ENCODE data around the gene SPDYE2. TPM values are rescaled to one million over a fixed set of nuclear protein-coding genes. Genes with fewer than 3 reads are reported as not detected.
"Not testable (repeated sequence)": the region's sequence is repeated elsewhere in the genome, so short reads cannot be mapped to it uniquely, and the experiment has no call there.

The SPDYE2 gene
- polyA plus RNA-seq, 4 donors = 0.04 to 2.9 TPM; not detected in 2

GRCh38 chr7:102546353-102546752 is 4.7 kb upstream of the SPDYE2 start:
- H3K36me3 ChIP-seq (ENCODE audit: control insufficient read depth in 3 of 3, insufficient read depth in 2 of 3, low read depth in 1 of 3, low read length in 3 of 3); FAIRE-seq; H3K9me3 ChIP-seq (ENCODE audit: control insufficient read depth in 2 of 2, insufficient read depth in 1 of 2, low read depth in 1 of 2, low read length in 1 of 2); H3K27ac ChIP-seq (ENCODE audit: low read depth in 1 of 3, low read length in 2 of 3); H3K4me3 ChIP-seq (ENCODE audit: low read depth in 1 of 3, low read length in 3 of 3); H3K4me1 ChIP-seq (ENCODE audit: control insufficient read depth in 3 of 3, insufficient read depth in 2 of 3, low read depth in 1 of 3, low read length in 2 of 3); H3K27me3 ChIP-seq (ENCODE audit: control insufficient read depth in 3 of 3, insufficient read depth in 3 of 3, low read length in 3 of 3); DNase-seq: not testable (repeated sequence)
- WGBS, 3 donors = 83 to 86% methylated on average over 1 to 2 of the region's 6 CpGs; no CpG with 5 or more reads in 1 of the 3 donors

GRCh38 chr7:102568620-102569019 is 17.6 kb downstream of the SPDYE2 start:
- H3K9me3 ChIP-seq (ENCODE audit: control insufficient read depth in 2 of 2, insufficient read depth in 1 of 2, low read depth in 1 of 2, low read length in 1 of 2); H3K4me1 ChIP-seq (ENCODE audit: control insufficient read depth in 3 of 3, insufficient read depth in 2 of 3, low read depth in 1 of 3, low read length in 2 of 3); H3K27ac ChIP-seq (ENCODE audit: low read depth in 1 of 3, low read length in 2 of 3); FAIRE-seq; H3K4me3 ChIP-seq (ENCODE audit: low read depth in 1 of 3, low read length in 3 of 3); H3K27me3 ChIP-seq (ENCODE audit: control insufficient read depth in 3 of 3, insufficient read depth in 3 of 3, low read length in 3 of 3); DNase-seq; H3K36me3 ChIP-seq (ENCODE audit: control insufficient read depth in 3 of 3, insufficient read depth in 2 of 3, low read depth in 1 of 3, low read length in 3 of 3): not testable (repeated sequence)
- WGBS, 3 donors = 96 to 100% (median 97%) methylated on average over 2 to 4 of the region's 11 CpGs

GRCh38 chr7:102572261-102573239 is 21.5 kb downstream of the SPDYE2 start, which contains the start of gene POLR2J3:
POLR2J3 (minus strand) TSS chr7:102572583; CDS start chr7:102572521, 62 bp downstream.
- WGBS, 3 donors = 0% methylated on average over 47 to 54 of the region's 64 CpGs
- not testable (repeated sequence) for FAIRE-seq; H3K4me1 ChIP-seq (ENCODE audit: control insufficient read depth in 3 of 3, insufficient read depth in 2 of 3, low read depth in 1 of 3, low read length in 2 of 3); H3K36me3 ChIP-seq (ENCODE audit: control insufficient read depth in 3 of 3, insufficient read depth in 2 of 3, low read depth in 1 of 3, low read length in 3 of 3); H3K27me3 ChIP-seq (ENCODE audit: control insufficient read depth in 3 of 3, insufficient read depth in 3 of 3, low read length in 3 of 3); H3K9me3 ChIP-seq (ENCODE audit: control insufficient read depth in 2 of 2, insufficient read depth in 1 of 2, low read depth in 1 of 2, low read length in 1 of 2)
- Histone ChIP-seq H3K4me3 (ENCODE audit: low read depth in 1 of 3, low read length in 3 of 3) (peak within 1 kb of the TSS; percentile 57 to 73 (median 66)), H3K27ac (ENCODE audit: low read depth in 1 of 3, low read length in 2 of 3) (peak within 1 kb of the TSS in 1 of 3 donors; percentile 70)
- peak; percentile 81 to 92 for DNase-seq

GRCh38 chr7:102574607-102575006 is 23.6 kb downstream of the SPDYE2 start:
- not testable (repeated sequence) for H3K36me3 ChIP-seq (ENCODE audit: control insufficient read depth in 3 of 3, insufficient read depth in 2 of 3, low read depth in 1 of 3, low read length in 3 of 3); H3K4me3 ChIP-seq (ENCODE audit: low read depth in 1 of 3, low read length in 3 of 3); H3K4me1 ChIP-seq (ENCODE audit: control insufficient read depth in 3 of 3, insufficient read depth in 2 of 3, low read depth in 1 of 3, low read length in 2 of 3); FAIRE-seq; H3K9me3 ChIP-seq (ENCODE audit: control insufficient read depth in 2 of 2, insufficient read depth in 1 of 2, low read depth in 1 of 2, low read length in 1 of 2); H3K27ac ChIP-seq (ENCODE audit: low read depth in 1 of 3, low read length in 2 of 3); DNase-seq; H3K27me3 ChIP-seq (ENCODE audit: control insufficient read depth in 3 of 3, insufficient read depth in 3 of 3, low read length in 3 of 3)
- no CpG with 5 or more reads among the region's 6 CpGs for WGBS, 3 donors

- H3K27me3 ChIP-seq (ENCODE audit: control insufficient read depth in 3 of 3, insufficient read depth in 3 of 3, low read length in 3 of 3); H3K4me3 ChIP-seq (ENCODE audit: low read depth in 1 of 3, low read length in 3 of 3); H3K9me3 ChIP-seq (ENCODE audit: control insufficient read depth in 2 of 2, insufficient read depth in 1 of 2, low read depth in 1 of 2, low read length in 1 of 2); H3K36me3 ChIP-seq (ENCODE audit: control insufficient read depth in 3 of 3, insufficient read depth in 2 of 3, low read depth in 1 of 3, low read length in 3 of 3); FAIRE-seq; H3K4me1 ChIP-seq (ENCODE audit: control insufficient read depth in 3 of 3, insufficient read depth in 2 of 3, low read depth in 1 of 3, low read length in 2 of 3); H3K27ac ChIP-seq (ENCODE audit: low read depth in 1 of 3, low read length in 2 of 3); DNase-seq: not testable (repeated sequence)
- WGBS, 3 donors = no CpG with 5 or more reads among the region's 3 CpGs
These were observed 25.3 kb downstream of the SPDYE2 start for GRCh38 chr7:102576363-102576762.

GRCh38 chr7:102577315-102578240 is 26.6 kb downstream of the SPDYE2 start:
- FAIRE-seq, DNase-seq: not testable (repeated sequence)

GRCh38 chr7:102578486-102578885 is 27.5 kb downstream of the SPDYE2 start:
- not testable (repeated sequence) for H3K9me3 ChIP-seq (ENCODE audit: control insufficient read depth in 2 of 2, insufficient read depth in 1 of 2, low read depth in 1 of 2, low read length in 1 of 2); DNase-seq; H3K27me3 ChIP-seq (ENCODE audit: control insufficient read depth in 3 of 3, insufficient read depth in 3 of 3, low read length in 3 of 3); H3K4me3 ChIP-seq (ENCODE audit: low read depth in 1 of 3, low read length in 3 of 3); FAIRE-seq; H3K4me1 ChIP-seq (ENCODE audit: control insufficient read depth in 3 of 3, insufficient read depth in 2 of 3, low read depth in 1 of 3, low read length in 2 of 3); H3K36me3 ChIP-seq (ENCODE audit: control insufficient read depth in 3 of 3, insufficient read depth in 2 of 3, low read depth in 1 of 3, low read length in 3 of 3); H3K27ac ChIP-seq (ENCODE audit: low read depth in 1 of 3, low read length in 2 of 3)
- 76 to 85% (median 80%) methylated on average over 5 of the region's 5 CpGs for WGBS, 3 donors

More at GRCh38 chr7:102577315-102578240, 26.6 kb downstream of the SPDYE2 start:
- not testable (repeated sequence) for H3K27me3 ChIP-seq (ENCODE audit: control insufficient read depth in 3 of 3, insufficient read depth in 3 of 3, low read length in 3 of 3); H3K9me3 ChIP-seq (ENCODE audit: control insufficient read depth in 2 of 2, insufficient read depth in 1 of 2, low read depth in 1 of 2, low read length in 1 of 2); H3K4me3 ChIP-seq (ENCODE audit: low read depth in 1 of 3, low read length in 3 of 3); H3K4me1 ChIP-seq (ENCODE audit: control insufficient read depth in 3 of 3, insufficient read depth in 2 of 3, low read depth in 1 of 3, low read length in 2 of 3); H3K36me3 ChIP-seq (ENCODE audit: control insufficient read depth in 3 of 3, insufficient read depth in 2 of 3, low read depth in 1 of 3, low read length in 3 of 3); H3K27ac ChIP-seq (ENCODE audit: low read depth in 1 of 3, low read length in 2 of 3)
- WGBS, 3 donors = 82 to 90% (median 83%) methylated on average over 6 to 7 of the region's 7 CpGs

GRCh38 chr7:102581722-102582121 is 30.7 kb downstream of the SPDYE2 start:
- not testable (repeated sequence) for FAIRE-seq; H3K4me3 ChIP-seq (ENCODE audit: low read depth in 1 of 3, low read length in 3 of 3); H3K36me3 ChIP-seq (ENCODE audit: control insufficient read depth in 3 of 3, insufficient read depth in 2 of 3, low read depth in 1 of 3, low read length in 3 of 3); H3K27ac ChIP-seq (ENCODE audit: low read depth in 1 of 3, low read length in 2 of 3); DNase-seq; H3K4me1 ChIP-seq (ENCODE audit: control insufficient read depth in 3 of 3, insufficient read depth in 2 of 3, low read depth in 1 of 3, low read length in 2 of 3); H3K27me3 ChIP-seq (ENCODE audit: control insufficient read depth in 3 of 3, insufficient read depth in 3 of 3, low read length in 3 of 3); H3K9me3 ChIP-seq (ENCODE audit: control insufficient read depth in 2 of 2, insufficient read depth in 1 of 2, low read depth in 1 of 2, low read length in 1 of 2)
- no CpG with 5 or more reads among the region's 5 CpGs for WGBS, 3 donors

All from small intestine (tissue), 7 donors.